Amniotic epithelial cell (primary cell): ENCODE results near the gene POLR2A.
"Not testable (repeated sequence)": the region's sequence is repeated elsewhere in the genome, so short reads cannot be mapped to it uniquely, and the experiment has no call there.

Experiments used
- DNase-seq: peaks from one replicate; pipeline ENCODE4 v3.0.0-alpha.2; 2010; ENCODE audit warnings: low read depth

The POLR2A gene

GRCh38 chr17:7460850-7461660, 23.1 kb upstream of the POLR2A start:
- no peak for DNase-seq

GRCh38 chr17:7462474-7463371, 21.4 kb upstream of the POLR2A start:
- no peak for DNase-seq

- DNase-seq, result no peak
These were observed 20.8 kb upstream of the POLR2A start for GRCh38 chr17:7463372-7463846.

GRCh38 chr17:7464081-7464480, 20.1 kb upstream of the POLR2A start:
- DNase-seq, result no peak

GRCh38 chr17:7465597-7466275, 18.4 kb upstream of the POLR2A start:
- no peak for DNase-seq

GRCh38 chr17:7466318-7466638, 17.9 kb upstream of the POLR2A start:
- DNase-seq, result no peak

GRCh38 chr17:7466639-7467341, 17.4 kb upstream of the POLR2A start:
- peak; percentile 72 for DNase-seq

- no peak for DNase-seq
These were observed 16.7 kb upstream of the POLR2A start for GRCh38 chr17:7467498-7467897.

GRCh38 chr17:7468290-7468689, 15.9 kb upstream of the POLR2A start:
- no peak for DNase-seq

- no peak for DNase-seq
These were observed 15.3 kb upstream of the POLR2A start for GRCh38 chr17:7468804-7469389.

GRCh38 chr17:7469843-7470242, 14.3 kb upstream of the POLR2A start:
- DNase-seq, result not testable (repeated sequence)

GRCh38 chr17:7470457-7470973, 13.7 kb upstream of the POLR2A start:
- DNase-seq, result not testable (repeated sequence)

GRCh38 chr17:7471729-7472128, 12.4 kb upstream of the POLR2A start:
- DNase-seq, result no peak

- not testable (repeated sequence) for DNase-seq
These were observed 9.4 kb upstream of the POLR2A start for GRCh38 chr17:7474767-7475166.

GRCh38 chr17:7475764-7476422, 8.3 kb upstream of the POLR2A start:
- peak; percentile 49 for DNase-seq

- DNase-seq, result peak; percentile 53
These were observed 7.7 kb upstream of the POLR2A start for GRCh38 chr17:7476494-7476893.

- DNase-seq, result no peak
These were observed 7.2 kb upstream of the POLR2A start for GRCh38 chr17:7476951-7477350.

GRCh38 chr17:7477392-7478275, 6.5 kb upstream of the POLR2A start:
- DNase-seq, result peak; percentile 80
